ENCODE results near the gene CWC27. TPM values are rescaled to one million over a fixed set of nuclear protein-coding genes. Genes with fewer than 3 reads are reported as not detected.

Gene CWC27
- total RNA-seq, 1 experiment from 2014 or later = 12.6 TPM

GRCh38 chr5:64744914-64745313 lies 23.8 kb upstream of the CWC27 start:
- no TSS peak for BruUV-seq (replicated peaks)
- TF ChIP-seq EZH2 (IDR thresholded peaks at IDR 0.05; ENCODE audit: low read length, unreplicated experiment) = no peak
- TF ChIP-seq CTCF (conservative IDR thresholded peaks at IDR 0.05; ENCODE audit: low read depth, low read length) = no peak
- no peak for TF ChIP-seq EZH2phosphoT487 (IDR thresholded peaks at IDR 0.05; ENCODE audit: borderline replicate concordance, low read length)
- no peaks in the 10 kb centered on the region for H3K9me2 ChIP-seq (replicated peaks; ENCODE audit: low read length)
- POLR2A ChIA-PET (ENCODE audit: unreplicated experiment) = no interaction called here
- H3K36me3 ChIP-seq (ENCODE audit: low read depth, low read length) = no peaks in the 10 kb centered on the region; the same call in 1 of the 2 replicates
- no peaks in the 10 kb centered on the region for H3K4me1 ChIP-seq (ENCODE audit: insufficient read depth, low read length)
- CTCF ChIA-PET = interaction anchor here (0.6 kb wide), 2 partner anchors 215 to 597 kb away, joined by 3 read pairs; no protein-coding TSS in a partner anchor
- intact Hi-C loops (cut with micrococcal nuclease) = no loop called here
- no peaks in the 10 kb centered on the region for H3K9me3 ChIP-seq (ENCODE audit: low read length)
- H3F3A ChIP-seq (ENCODE audit: low read length, unreplicated experiment) = no peaks in the 10 kb centered on the region
- H2AFZ ChIP-seq (ENCODE audit: low read length) = no peak overlapping the region
- H3K79me2 ChIP-seq (ENCODE audit: low read length) = no peaks in the 10 kb centered on the region
- no peaks in the 10 kb centered on the region for H3K27me3 ChIP-seq (ENCODE audit: low read length)
- no peak overlapping the region for H3K27ac ChIP-seq (ENCODE audit: low read length)
- no peak overlapping the region for H3K9ac ChIP-seq (ENCODE audit: low read length)
- H3K4me2 ChIP-seq (ENCODE audit: low read length) = no peak overlapping the region
- ATAC-seq (no peak), DNase-seq (no peak)
- H4K20me1 ChIP-seq (ENCODE audit: low read length) = no peaks in the 10 kb centered on the region
- H3K4me3 ChIP-seq (ENCODE audit: low read length) = no peak overlapping the region

GRCh38 chr5:64746446-64746845 lies 22.3 kb upstream of the CWC27 start:
- H3K4me3 ChIP-seq (ENCODE audit: low read length) = no peak overlapping the region
- H3K4me1 ChIP-seq (ENCODE audit: insufficient read depth, low read length) = no peaks in the 10 kb centered on the region
- DNase-seq = no peak
- no peaks in the 10 kb centered on the region for H4K20me1 ChIP-seq (ENCODE audit: low read length)
- ChIA-PET CTCF (no interaction called here), POLR2A (ENCODE audit: unreplicated experiment) (interaction anchor here (0.6 kb wide), 1 partner anchor 1160 kb away, joined by 4 read pairs; no protein-coding TSS in a partner anchor)
- no peaks in the 10 kb centered on the region for H3K27me3 ChIP-seq (ENCODE audit: low read length)
- H3K9ac ChIP-seq (ENCODE audit: low read length) = no peak overlapping the region
- H3K79me2 ChIP-seq (ENCODE audit: low read length) = no peaks in the 10 kb centered on the region
- H3K9me3 ChIP-seq (ENCODE audit: low read length) = no peaks in the 10 kb centered on the region
- no peaks in the 10 kb centered on the region for H3F3A ChIP-seq (ENCODE audit: low read length, unreplicated experiment)
- intact Hi-C loops (cut with micrococcal nuclease) = no loop called here
- no peaks in the 10 kb centered on the region for H3K9me2 ChIP-seq (replicated peaks; ENCODE audit: low read length)
- TF ChIP-seq EZH2 (IDR thresholded peaks at IDR 0.05; ENCODE audit: low read length, unreplicated experiment) (no peak), CTCF (conservative IDR thresholded peaks at IDR 0.05; ENCODE audit: low read depth, low read length) (no peak), EZH2phosphoT487 (IDR thresholded peaks at IDR 0.05; ENCODE audit: borderline replicate concordance, low read length) (no peak)
- BruUV-seq (replicated peaks) = no TSS peak
- no peak overlapping the region for H3K27ac ChIP-seq (ENCODE audit: low read length)
- H3K4me2 ChIP-seq (ENCODE audit: low read length) = no peak overlapping the region
- H2AFZ ChIP-seq (ENCODE audit: low read length) = no peak overlapping the region
- ATAC-seq = no peak
- H3K36me3 ChIP-seq (ENCODE audit: low read depth, low read length) = no peaks in the 10 kb centered on the region

- CTCF ChIA-PET = no interaction called here
- intact Hi-C loops (cut with micrococcal nuclease) = no loop called here
- Histone ChIP-seq H3K9me2 (replicated peaks; ENCODE audit: low read length) (no peaks in the 10 kb centered on the region), H3K36me3 (ENCODE audit: low read depth, low read length) (no peaks in the 10 kb centered on the region; the same call in 1 of the 2 replicates), H3K27ac (ENCODE audit: low read length) (no peak overlapping the region), H2AFZ (ENCODE audit: low read length) (no peak overlapping the region), H3K4me2 (ENCODE audit: low read length) (no peak overlapping the region), H3K4me1 (ENCODE audit: insufficient read depth, low read length) (no peaks in the 10 kb centered on the region), H3K79me2 (ENCODE audit: low read length) (no peaks in the 10 kb centered on the region), H3K9ac (ENCODE audit: low read length) (no peak overlapping the region), H3F3A (ENCODE audit: low read length, unreplicated experiment) (no peaks in the 10 kb centered on the region), H3K4me3 (ENCODE audit: low read length) (no peak overlapping the region), H4K20me1 (ENCODE audit: low read length) (no peaks in the 10 kb centered on the region), H3K27me3 (ENCODE audit: low read length) (no peaks in the 10 kb centered on the region), H3K9me3 (ENCODE audit: low read length) (no peaks in the 10 kb centered on the region)
- BruUV-seq (replicated peaks) = no TSS peak
- ATAC-seq (no peak), DNase-seq (no peak)
- POLR2A ChIA-PET (ENCODE audit: unreplicated experiment) = no interaction called here
- TF ChIP-seq CTCF (conservative IDR thresholded peaks at IDR 0.05; ENCODE audit: low read depth, low read length) = no peak
- TF ChIP-seq EZH2phosphoT487 (IDR thresholded peaks at IDR 0.05; ENCODE audit: borderline replicate concordance, low read length) = no peak
- TF ChIP-seq EZH2 (IDR thresholded peaks at IDR 0.05; ENCODE audit: low read length, unreplicated experiment) = no peak
These were observed 19.3 kb upstream of the CWC27 start for GRCh38 chr5:64749385-64749784.

All from PC-3 (cell line).